ENCODE measurements around the gene ZSWIM3. TPM values are rescaled to one million over a fixed set of nuclear protein-coding genes. Genes with fewer than 3 reads are reported as not detected.

ZSWIM3 gene
- total and polyA plus RNA-seq, 2 donors (not counting 3 experiments of a cell fraction or from before 2014, with no cell fraction given): 3.8 to 4.4 TPM

DNA sequence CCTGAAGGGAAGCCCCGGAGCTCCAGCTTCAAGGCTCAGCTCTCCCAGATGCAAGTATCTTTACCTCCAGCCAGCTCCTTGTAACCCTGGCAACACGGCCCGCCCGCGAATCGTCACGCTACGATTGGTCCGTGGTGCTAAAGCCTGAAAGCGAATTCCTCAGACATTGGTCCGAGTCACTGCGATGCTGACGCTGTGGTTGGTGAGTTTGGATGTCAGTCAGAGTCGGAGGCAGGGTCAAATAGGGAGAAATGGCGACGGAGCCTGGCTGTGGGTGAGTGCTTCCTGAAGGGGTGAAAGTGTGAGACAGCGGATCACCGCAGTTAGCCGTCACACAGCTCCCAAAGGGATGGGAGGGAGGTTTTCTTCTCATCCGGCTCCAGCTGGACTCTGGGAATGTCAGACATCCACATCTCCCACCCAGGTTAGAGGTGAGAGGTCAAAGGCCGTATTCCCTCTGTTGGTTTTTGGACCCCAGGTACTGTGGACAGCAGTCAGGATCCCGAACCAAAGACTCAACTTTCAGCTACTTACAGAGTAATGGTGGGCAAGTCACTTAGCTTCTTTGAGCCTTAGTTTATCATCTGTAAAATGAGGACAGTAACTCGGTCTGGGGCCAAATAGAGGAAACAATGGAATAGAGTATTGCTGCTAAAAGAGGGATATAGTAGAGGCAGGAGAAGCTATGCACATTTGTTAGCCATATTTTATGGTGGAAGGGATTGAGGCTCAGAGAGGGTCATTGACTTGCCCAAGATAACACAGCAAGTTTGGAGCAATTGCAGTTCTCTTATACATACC, 23.8 kb downstream of the ZSWIM3 start, which contains the start of gene ZSWIM1:
Gene ZSWIM1, plus strand, starts transcription at position 240 of the 801 bp plus-strand sequence. CDS start 1,366 bp downstream, outside the sequence.
- ChIA-PET CTCF (interaction anchor here (0.6 to 2.1 kb wide), 9 partner anchors 9 to 90 kb away, joined by 3 to 24 read pairs (median 3); partner anchors contain the start of genes CTSA and NEURL2), POLR2A (interaction anchor here (0.8 to 2.3 kb wide), 4 partner anchors 9 to 53 kb away, joined by 7 to 12 read pairs (median 9); partner anchors contain the start of genes ACOT8 and PCIF1)
- TF ChIP-seq POLR2A (IDR thresholded peaks at IDR 0.05; ENCODE audit: low read depth, low read length) (peak; percentile 95), POLR2AphosphoS5 (IDR thresholded peaks at IDR 0.05; ENCODE audit: insufficient read depth, low read depth, low read length) (peak; percentile 88), FOS (IDR thresholded peaks at IDR 0.05; ENCODE audit: borderline replicate concordance, insufficient read depth, low read length) (no peak), MYC (IDR thresholded peaks at IDR 0.05; ENCODE audit: low read depth, low read length) (no peak)
- Histone ChIP-seq H3K27ac (ENCODE audit: insufficient read depth, low read depth, low read length) (peak within 1 kb of the TSS; percentile 66), H3K9me1 (replicated peaks; ENCODE audit: control insufficient read depth, extremely low read depth, insufficient read depth, low read length) (no peaks in the 10 kb centered on the region), H3K4me2 (ENCODE audit: insufficient read depth, low read length) (peak within 1 kb of the TSS; percentile 88), H3K4me3 (replicated peaks in 1 of 3; ENCODE audit: insufficient read depth in 1 of 3, low read depth in 1 of 3, low read length in 3 of 3) (peak within 1 kb of the TSS; percentile 51 to 93 (median 89)), H4K20me1 (replicated peaks; ENCODE audit: control insufficient read depth, extremely low read depth, insufficient read depth, low read length) (no peaks in the 10 kb centered on the region), H3K27me3 (ENCODE audit: control insufficient read depth in 2 of 2, insufficient read depth in 2 of 2, low read length in 2 of 2) (no peaks in the 10 kb centered on the region), H3K79me2 (ENCODE audit: control insufficient read depth, insufficient read depth, low read length) (peaks cover 24% of the 10 kb centered on the region), H3K9ac (replicated peaks; ENCODE audit: extremely low read depth, insufficient read depth, low read length) (peak within 1 kb of the TSS; percentile 85), H3K36me3 (ENCODE audit: control insufficient read depth in 2 of 2, extremely low read depth in 1 of 2, insufficient read depth in 2 of 2, low read length in 2 of 2) (peaks cover 4 to 26% of the 10 kb centered on the region in 2 experiments), H3K9me3 (replicated peaks; ENCODE audit: control insufficient read depth, insufficient read depth, low read length) (no peaks in the 10 kb centered on the region), H3K4me1 (ENCODE audit: control insufficient read depth, extremely low read depth, insufficient read depth, low read length) (peaks cover 11% of the 10 kb centered on the region), H2AFZ (ENCODE audit: low read depth, low read length) (peak within 1 kb of the TSS; percentile 62)
- peak; percentile 100 for DNase-seq (ENCODE audit: low read depth, low spot score)
- FAIRE-seq: peak; percentile 100
- dilution Hi-C loops (cut with MboI; ENCODE audit: extremely low pct_ligation_motif_present, low sequenced_read_pairs): no loop called here
- TSS peak; percentile 61 for BruUV-seq (replicated peaks)
- intact Hi-C loops (cut with micrococcal nuclease): loop anchor here (1.0 to 2.0 kb wide), 2 partner anchors 24 to 54 kb away; partner anchors contain the start of genes ACOT8, PCIF1 and ZSWIM3

DNA sequence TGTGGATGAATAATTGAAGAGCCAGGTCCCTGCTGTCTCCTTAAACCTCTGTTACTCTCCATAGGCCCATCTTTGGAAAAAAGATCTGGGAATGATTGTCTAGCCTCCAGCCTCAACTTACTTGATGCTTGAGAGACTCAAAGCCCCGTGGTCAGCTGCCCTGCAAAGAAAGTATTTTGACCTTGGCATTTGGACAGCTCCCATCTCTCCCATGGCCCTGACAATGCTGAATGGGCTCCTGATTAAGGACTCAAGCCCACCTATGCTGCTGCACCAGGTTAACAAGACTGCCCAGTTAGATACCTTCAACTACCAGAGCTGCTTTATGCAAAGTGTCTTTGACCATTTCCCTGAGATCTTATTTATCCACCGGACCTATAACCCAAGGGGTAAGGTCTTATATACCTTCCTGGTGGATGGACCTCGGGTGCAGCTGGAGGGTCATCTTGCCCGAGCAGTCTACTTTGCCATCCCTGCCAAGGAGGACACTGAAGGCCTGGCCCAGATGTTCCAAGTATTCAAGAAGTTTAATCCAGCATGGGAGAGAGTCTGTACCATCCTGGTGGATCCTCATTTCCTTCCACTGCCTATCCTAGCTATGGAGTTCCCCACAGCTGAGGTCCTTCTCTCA, 25.2 kb downstream of the ZSWIM3 start:
- no peak for TF ChIP-seq POLR2AphosphoS5 (IDR thresholded peaks at IDR 0.05; ENCODE audit: insufficient read depth, low read depth, low read length)
- TF ChIP-seq MYC (IDR thresholded peaks at IDR 0.05; ENCODE audit: low read depth, low read length): no peak
- TF ChIP-seq, protein P1, sequence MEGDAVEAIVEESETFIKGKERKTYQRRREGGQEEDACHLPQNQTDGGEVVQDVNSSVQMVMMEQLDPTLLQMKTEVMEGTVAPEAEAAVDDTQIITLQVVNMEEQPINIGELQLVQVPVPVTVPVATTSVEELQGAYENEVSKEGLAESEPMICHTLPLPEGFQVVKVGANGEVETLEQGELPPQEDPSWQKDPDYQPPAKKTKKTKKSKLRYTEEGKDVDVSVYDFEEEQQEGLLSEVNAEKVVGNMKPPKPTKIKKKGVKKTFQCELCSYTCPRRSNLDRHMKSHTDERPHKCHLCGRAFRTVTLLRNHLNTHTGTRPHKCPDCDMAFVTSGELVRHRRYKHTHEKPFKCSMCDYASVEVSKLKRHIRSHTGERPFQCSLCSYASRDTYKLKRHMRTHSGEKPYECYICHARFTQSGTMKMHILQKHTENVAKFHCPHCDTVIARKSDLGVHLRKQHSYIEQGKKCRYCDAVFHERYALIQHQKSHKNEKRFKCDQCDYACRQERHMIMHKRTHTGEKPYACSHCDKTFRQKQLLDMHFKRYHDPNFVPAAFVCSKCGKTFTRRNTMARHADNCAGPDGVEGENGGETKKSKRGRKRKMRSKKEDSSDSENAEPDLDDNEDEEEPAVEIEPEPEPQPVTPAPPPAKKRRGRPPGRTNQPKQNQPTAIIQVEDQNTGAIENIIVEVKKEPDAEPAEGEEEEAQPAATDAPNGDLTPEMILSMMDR (IDR thresholded peaks at IDR 0.05; ENCODE audit: extremely low read depth in 1 of 2, insufficient read depth in 1 of 2, low read depth in 1 of 2, low read length in 2 of 2): no peak
- TF ChIP-seq EZH2 (IDR thresholded peaks at IDR 0.05; ENCODE audit: borderline replicate concordance, low read depth, low read length, severe bottlenecking): no peak
- no peak for TF ChIP-seq FOS (IDR thresholded peaks at IDR 0.05; ENCODE audit: borderline replicate concordance, insufficient read depth, low read length)
- TF ChIP-seq, protein P2, sequence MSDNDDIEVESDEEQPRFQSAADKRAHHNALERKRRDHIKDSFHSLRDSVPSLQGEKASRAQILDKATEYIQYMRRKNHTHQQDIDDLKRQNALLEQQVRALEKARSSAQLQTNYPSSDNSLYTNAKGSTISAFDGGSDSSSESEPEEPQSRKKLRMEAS (IDR thresholded peaks at IDR 0.05; ENCODE audit: insufficient read depth, insufficient read length): no peak
- no peak for TF ChIP-seq POLR2A (IDR thresholded peaks at IDR 0.05; ENCODE audit: low read depth, low read length)
- TF ChIP-seq GATA2 (IDR thresholded peaks at IDR 0.05; ENCODE audit: insufficient read depth, insufficient read length, low read depth, low read length): no peak
- TF ChIP-seq JUN (IDR thresholded peaks at IDR 0.05; ENCODE audit: borderline replicate concordance, insufficient read depth, insufficient read length, low read depth): no peak
- Histone ChIP-seq H3K9ac (replicated peaks; ENCODE audit: extremely low read depth, insufficient read depth, low read length) (no peak overlapping the region), H3K27me3 (ENCODE audit: control insufficient read depth in 2 of 2, insufficient read depth in 2 of 2, low read length in 2 of 2) (no peaks in the 10 kb centered on the region), H3K4me1 (ENCODE audit: control insufficient read depth, extremely low read depth, insufficient read depth, low read length) (peaks cover 11% of the 10 kb centered on the region), H3K36me3 (ENCODE audit: control insufficient read depth in 2 of 2, extremely low read depth in 1 of 2, insufficient read depth in 2 of 2, low read length in 2 of 2) (peaks cover 4 to 23% of the 10 kb centered on the region in 2 experiments), H3K79me2 (ENCODE audit: control insufficient read depth, insufficient read depth, low read length) (peaks cover 24% of the 10 kb centered on the region), H4K20me1 (replicated peaks; ENCODE audit: control insufficient read depth, extremely low read depth, insufficient read depth, low read length) (no peaks in the 10 kb centered on the region), H3K27ac (ENCODE audit: insufficient read depth, low read depth, low read length) (no peak overlapping the region), H3K4me3 (replicated peaks in 1 of 3; ENCODE audit: insufficient read depth in 1 of 3, low read depth in 1 of 3, low read length in 3 of 3) (no peak overlapping the region), H2AFZ (ENCODE audit: low read depth, low read length) (no peak overlapping the region), H3K9me1 (replicated peaks; ENCODE audit: control insufficient read depth, extremely low read depth, insufficient read depth, low read length) (no peaks in the 10 kb centered on the region), H3K9me3 (replicated peaks; ENCODE audit: control insufficient read depth, insufficient read depth, low read length) (no peaks in the 10 kb centered on the region), H3K4me2 (ENCODE audit: insufficient read depth, low read length) (no peak overlapping the region)
- ChIA-PET CTCF (interaction anchor here (0.9 to 1.2 kb wide), 2 partner anchors 27 to 33 kb away, joined by 3 read pairs; no protein-coding TSS in a partner anchor), POLR2A (interaction anchor here (0.7 to 2.3 kb wide), 2 partner anchors 52 to 53 kb away, joined by 4 to 12 read pairs; partner anchors contain the start of gene PCIF1)
- intact Hi-C loops (cut with micrococcal nuclease) (no loop called here), dilution Hi-C loops (cut with MboI; ENCODE audit: extremely low pct_ligation_motif_present, low sequenced_read_pairs) (no loop called here)
- FAIRE-seq (no peak), DNase-seq (ENCODE audit: low read depth, low spot score) (no peak)
- BruUV-seq (replicated peaks): no TSS peak
